OCI-LY3 (cell line): ENCODE measurements around the gene AKT3.

Source experiments
- H2AFZ ChIP-seq: fragments of 200-600, 300-600 bp; shearing (Covaris generic); 2 replicates; pipeline ENCODE4 v1.6.0; 2014; ENCODE audit warnings: antibody characterized with exemption, low read depth, low read length
- H3K27ac ChIP-seq: fragments of 200-600, 300-600 bp; sonication (generic); 2 replicates; pipeline ENCODE4 v1.5.1; 2014; ENCODE audit warnings: mild to moderate bottlenecking, low read length, moderate library complexity, mixed read lengths
- H3K27me3 ChIP-seq: fragments of 200-600, 300-600 bp; sonication (generic); 2 replicates; pipeline ENCODE4 v1.6.1; 2014; ENCODE audit warnings: low read depth, low read length, mixed read lengths
- H3K36me3 ChIP-seq: fragments of 200-600, 300-600 bp; sonication (generic); replicated peaks from 2 replicates; pipeline ENCODE3; 2014; ENCODE audit warnings: low read depth, low read length, mixed read lengths
- H3K4me1 ChIP-seq: fragments of 300-600, 200-600 bp; sonication (generic); 2 replicates; pipeline ENCODE4 v1.6.1; 2014; ENCODE audit warnings: low read length, mixed read lengths
- H3K4me2 ChIP-seq: fragments of 200-600, 300-600 bp; sonication (generic); 2 replicates; pipeline ENCODE4 v1.6.1; 2014; ENCODE audit warnings: low read length, mixed read lengths
- H3K4me3 ChIP-seq: fragments of 300-600, 200-600 bp; sonication (generic); 2 replicates; pipeline ENCODE4 v1.5.1; 2014; ENCODE audit warnings: antibody characterized with exemption, mild to moderate bottlenecking, low read length, moderate library complexity
- H3K79me2 ChIP-seq: fragments of 300-600, 200-600 bp; shearing (Covaris generic); 2 replicates; pipeline ENCODE4 v1.6.1; 2014; ENCODE audit warnings: mild to moderate bottlenecking, low read length, mixed read lengths
- H3K9ac ChIP-seq: fragments of 300-600, 200-600 bp; shearing (Covaris generic); 2 replicates; pipeline ENCODE4 v1.6.0; 2014; ENCODE audit warnings: mild to moderate bottlenecking, low read length, moderate library complexity
- H3K9me3 ChIP-seq: fragments of 200-600, 300-600 bp; shearing (Covaris generic); 2 replicates; pipeline ENCODE4 v1.6.1; 2014; ENCODE audit warnings: low read length, mixed read lengths; ENCODE audit not compliant: insufficient read depth
- H4K20me1 ChIP-seq: fragments of 200-600, 300-600 bp; sonication (generic); 2 replicates; pipeline ENCODE4 v1.6.1; 2016; ENCODE audit warnings: low read length, mixed read lengths; ENCODE audit not compliant: insufficient read depth
- EZH2phosphoT487 ChIP-seq: fragments of 200-600 bp; shearing (Covaris generic); IDR thresholded peaks from 2 replicates; pipeline ENCODE4 v1.6.1; 2018; ENCODE audit warnings: antibody characterized with exemption, mixed run types, low read depth
- TF ChIP-seq, protein P1 (sequence below): fragments of 200-600, 300-600 bp; sonication (generic); IDR thresholded peaks from 2 replicates; pipeline ENCODE4 v1.5.1; 2014; ENCODE audit warnings: antibody characterized with exemption, low read length, low read depth

Gene AKT3

DNA sequence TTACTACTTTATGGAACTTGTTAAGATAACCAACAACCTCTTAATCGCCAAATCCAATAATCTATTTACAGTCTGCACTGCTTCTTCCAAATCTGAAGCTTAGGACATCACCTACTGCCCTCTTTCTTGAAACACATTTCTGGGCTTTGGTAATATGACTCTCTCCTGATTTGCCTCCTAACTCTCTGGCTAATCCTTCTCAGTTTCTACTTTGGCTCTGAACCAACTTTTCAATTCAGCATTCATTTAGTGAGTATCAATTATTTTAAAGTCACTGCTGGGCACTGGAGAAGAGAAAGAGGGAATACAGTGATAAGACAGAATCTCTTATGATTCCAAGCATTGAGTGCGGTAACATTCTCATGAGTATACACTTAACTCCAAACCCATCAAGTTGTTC, 275.0 kb downstream of the AKT3 start:
- H2AFZ ChIP-seq, result no peak overlapping the region
- no peaks in the 10 kb centered on the region for H3K36me3 ChIP-seq
- no peak overlapping the region for H3K9ac ChIP-seq
- H3K79me2 ChIP-seq, result no peaks in the 10 kb centered on the region
- peaks cover 4% of the 10 kb centered on the region; the same call in 1 of the 2 replicates for H3K4me1 ChIP-seq
- TF ChIP-seq, protein P1, sequence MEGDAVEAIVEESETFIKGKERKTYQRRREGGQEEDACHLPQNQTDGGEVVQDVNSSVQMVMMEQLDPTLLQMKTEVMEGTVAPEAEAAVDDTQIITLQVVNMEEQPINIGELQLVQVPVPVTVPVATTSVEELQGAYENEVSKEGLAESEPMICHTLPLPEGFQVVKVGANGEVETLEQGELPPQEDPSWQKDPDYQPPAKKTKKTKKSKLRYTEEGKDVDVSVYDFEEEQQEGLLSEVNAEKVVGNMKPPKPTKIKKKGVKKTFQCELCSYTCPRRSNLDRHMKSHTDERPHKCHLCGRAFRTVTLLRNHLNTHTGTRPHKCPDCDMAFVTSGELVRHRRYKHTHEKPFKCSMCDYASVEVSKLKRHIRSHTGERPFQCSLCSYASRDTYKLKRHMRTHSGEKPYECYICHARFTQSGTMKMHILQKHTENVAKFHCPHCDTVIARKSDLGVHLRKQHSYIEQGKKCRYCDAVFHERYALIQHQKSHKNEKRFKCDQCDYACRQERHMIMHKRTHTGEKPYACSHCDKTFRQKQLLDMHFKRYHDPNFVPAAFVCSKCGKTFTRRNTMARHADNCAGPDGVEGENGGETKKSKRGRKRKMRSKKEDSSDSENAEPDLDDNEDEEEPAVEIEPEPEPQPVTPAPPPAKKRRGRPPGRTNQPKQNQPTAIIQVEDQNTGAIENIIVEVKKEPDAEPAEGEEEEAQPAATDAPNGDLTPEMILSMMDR, result no peak
- TF ChIP-seq EZH2phosphoT487, result no peak
- no peaks in the 10 kb centered on the region for H3K9me3 ChIP-seq
- no peak overlapping the region for H3K4me3 ChIP-seq
- no peaks in the 10 kb centered on the region for H4K20me1 ChIP-seq
- H3K27me3 ChIP-seq, result no peaks in the 10 kb centered on the region
- H3K27ac ChIP-seq, result no peak overlapping the region
- H3K4me2 ChIP-seq, result no peak overlapping the region

DNA sequence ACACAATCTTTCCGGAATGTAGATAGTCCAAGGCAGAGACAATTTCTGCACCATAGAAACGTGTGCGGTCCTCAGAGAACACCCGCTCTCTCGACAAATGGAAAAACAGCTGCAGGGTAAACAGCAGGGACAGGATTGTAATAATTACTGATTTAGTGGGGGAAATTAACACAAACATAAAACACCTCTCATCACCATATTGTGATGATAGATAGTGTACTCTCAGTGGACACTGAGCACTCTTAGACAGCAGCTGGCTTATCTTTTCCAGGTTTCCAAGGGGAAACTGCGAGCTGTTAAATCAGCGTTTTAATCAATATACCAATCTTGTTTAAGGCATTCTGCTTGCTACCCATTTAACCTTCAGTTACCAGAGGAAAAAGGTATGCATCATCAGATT, 277.1 kb downstream of the AKT3 start:
- H3K9me3 ChIP-seq, result no peaks in the 10 kb centered on the region
- H3K79me2 ChIP-seq, result no peaks in the 10 kb centered on the region
- no peak for TF ChIP-seq EZH2phosphoT487
- TF ChIP-seq, protein P1, result no peak
- no peak overlapping the region for H2AFZ ChIP-seq
- H3K36me3 ChIP-seq, result no peaks in the 10 kb centered on the region
- no peak overlapping the region for H3K27ac ChIP-seq
- no peak overlapping the region for H3K9ac ChIP-seq
- no peaks in the 10 kb centered on the region for H3K27me3 ChIP-seq
- no peak overlapping the region for H3K4me3 ChIP-seq
- H3K4me1 ChIP-seq, result no peaks in the 10 kb centered on the region
- H4K20me1 ChIP-seq, result no peaks in the 10 kb centered on the region
- no peak overlapping the region for H3K4me2 ChIP-seq

DNA sequence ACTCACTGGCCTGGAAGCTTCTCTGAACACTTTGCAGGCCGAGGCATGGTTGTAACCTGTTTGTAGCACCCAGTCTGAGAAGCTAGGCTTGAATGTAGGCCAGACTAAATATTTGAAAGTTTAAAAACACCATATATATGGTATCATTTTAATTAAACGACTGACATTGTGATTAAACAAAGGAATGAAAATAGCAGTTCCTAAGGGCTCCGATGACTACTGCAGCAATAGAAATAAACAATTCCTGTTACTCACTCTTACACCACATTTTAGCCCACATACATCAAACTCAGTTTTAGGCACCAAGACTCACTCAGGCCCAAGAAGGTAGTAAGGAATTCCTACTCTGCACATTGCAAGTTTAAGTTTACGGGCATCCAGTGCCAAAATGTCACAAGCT, 281.2 kb downstream of the AKT3 start:
- H3K27me3 ChIP-seq, result no peaks in the 10 kb centered on the region
- TF ChIP-seq EZH2phosphoT487, result no peak
- TF ChIP-seq, protein P1, result no peak
- no peaks in the 10 kb centered on the region for H3K79me2 ChIP-seq
- no peaks in the 10 kb centered on the region for H3K36me3 ChIP-seq
- H2AFZ ChIP-seq, result no peak overlapping the region
- H3K9me3 ChIP-seq, result no peaks in the 10 kb centered on the region
- no peak overlapping the region for H3K27ac ChIP-seq
- H3K9ac ChIP-seq, result no peak overlapping the region
- H3K4me3 ChIP-seq, result no peak overlapping the region
- no peaks in the 10 kb centered on the region for H4K20me1 ChIP-seq
- no peak overlapping the region for H3K4me2 ChIP-seq
- H3K4me1 ChIP-seq, result no peaks in the 10 kb centered on the region

DNA sequence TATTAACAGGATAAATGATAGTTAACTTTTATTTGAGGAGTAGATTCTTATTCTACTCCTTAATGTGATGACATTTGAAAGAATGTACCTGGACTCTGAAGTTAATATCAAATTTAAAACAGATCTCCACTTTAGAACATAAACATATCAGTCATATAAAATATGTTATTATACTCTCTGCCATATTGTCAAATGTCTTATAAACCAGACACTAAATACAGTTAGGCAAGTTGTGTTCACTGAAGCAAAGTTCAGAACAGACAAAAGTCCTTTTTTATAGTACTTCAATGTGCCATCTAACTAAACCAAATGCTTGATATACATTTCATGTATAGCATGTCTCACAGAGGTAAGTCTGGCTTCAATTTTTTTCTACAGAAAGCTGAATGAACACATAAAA, 285.2 kb downstream of the AKT3 start:
- no peak overlapping the region for H3K9ac ChIP-seq
- TF ChIP-seq, protein P1, result no peak

More for the DNA sequence above, 285.2 kb downstream of the AKT3 start:
- Histone ChIP-seq H4K20me1 (no peaks in the 10 kb centered on the region), H3K27ac (no peak overlapping the region), H3K4me3 (no peak overlapping the region), H3K9me3 (no peaks in the 10 kb centered on the region), H3K27me3 (no peaks in the 10 kb centered on the region), H2AFZ (no peak overlapping the region), H3K4me1 (no peaks in the 10 kb centered on the region), H3K4me2 (no peak overlapping the region), H3K36me3 (peaks cover 15% of the 10 kb centered on the region), H3K79me2 (no peaks in the 10 kb centered on the region)
